HG02870 (cell line): Measurements from ENCODE around the gene C18orf32.
"Not testable (repeated sequence)": the region's sequence is repeated elsewhere in the genome, so short reads cannot be mapped to it uniquely, and the experiment has no call there.

Source experiments
- ATAC-seq: cut with Tn5 transposase; IDR thresholded peaks from one replicate; pipeline ENCODE4 v1.9.1; 2021; ENCODE audit warnings: mild to moderate bottlenecking, moderate library complexity; ENCODE audit not compliant: unreplicated experiment

C18orf32 gene

GRCh38 chr18:49472459-49472858 is 14.6 kb downstream of the C18orf32 start:
- ATAC-seq, result no peak

GRCh38 chr18:49471532-49471931 is 15.5 kb downstream of the C18orf32 start:
- no peak for ATAC-seq

- no peak for ATAC-seq
Observed at GRCh38 chr18:49467599-49467998, 19.4 kb downstream of the C18orf32 start.

- ATAC-seq, result no peak
Observed at GRCh38 chr18:49467019-49467563, 19.9 kb downstream of the C18orf32 start.

- no peak for ATAC-seq
Observed at GRCh38 chr18:49464718-49465598, 22.1 kb downstream of the C18orf32 start.

- ATAC-seq, result no peak
Observed at GRCh38 chr18:49461602-49461977, 25.4 kb downstream of the C18orf32 start.

GRCh38 chr18:49460976-49461601 is 25.9 kb downstream of the C18orf32 start:
- no peak for ATAC-seq

GRCh38 chr18:49459404-49460171 is 27.4 kb downstream of the C18orf32 start:
- peak; percentile 35 for ATAC-seq

- ATAC-seq, result no peak
Observed at GRCh38 chr18:49457616-49458015, 29.4 kb downstream of the C18orf32 start.

GRCh38 chr18:49456794-49457193 is 30.2 kb downstream of the C18orf32 start:
- no peak for ATAC-seq

- ATAC-seq, result not testable (repeated sequence)
Observed at GRCh38 chr18:49452534-49452933, 34.5 kb downstream of the C18orf32 start.

- no peak for ATAC-seq
Observed at GRCh38 chr18:49447810-49448745, 39.0 kb downstream of the C18orf32 start.

GRCh38 chr18:49446481-49446880 is 40.6 kb downstream of the C18orf32 start:
- no peak for ATAC-seq

- no peak for ATAC-seq
Observed at GRCh38 chr18:49444581-49444980, 42.5 kb downstream of the C18orf32 start.

GRCh38 chr18:49443837-49444236 is 43.2 kb downstream of the C18orf32 start:
- no peak for ATAC-seq

- ATAC-seq, result no peak
Observed at GRCh38 chr18:49441338-49441938, 45.6 kb downstream of the C18orf32 start.

- ATAC-seq, result no peak
Observed at GRCh38 chr18:49435170-49435569, 51.9 kb downstream of the C18orf32 start.

GRCh38 chr18:49432602-49433001 is 54.4 kb downstream of the C18orf32 start:
- ATAC-seq, result no peak

- ATAC-seq, result no peak
Observed at GRCh38 chr18:49431165-49431962, 55.7 kb downstream of the C18orf32 start.
